ENCODE results near the gene FSTL5. TPM values are rescaled to one million over a fixed set of nuclear protein-coding genes. Genes with fewer than 3 reads are reported as not detected.

FSTL5 gene
- total and polyA plus RNA-seq, 2 of the 8 experiments (the other 6 are each of a cell fraction or from before 2014, with no cell fraction given), result 0.09 to 0.32 TPM

DNA sequence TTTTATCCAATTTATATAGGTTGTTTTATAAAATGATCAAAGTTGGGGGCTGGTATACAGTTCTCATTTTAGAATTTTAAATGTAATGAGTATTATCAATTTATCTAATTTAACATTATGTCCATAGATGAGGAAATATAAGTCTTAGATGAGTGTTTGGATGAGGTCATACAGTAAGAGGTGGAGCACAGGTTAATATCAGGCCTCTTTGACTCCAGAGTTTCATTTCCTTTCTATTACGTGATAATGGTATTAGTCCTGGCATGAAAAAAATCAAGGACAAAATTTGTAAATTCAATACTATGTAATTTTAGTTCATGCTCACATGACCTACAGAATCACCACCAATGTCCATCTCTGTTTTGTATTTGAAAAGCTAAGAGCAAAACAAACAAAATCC is 269.8 kb downstream of the FSTL5 start (continued):
- TF ChIP-seq, protein P1, sequence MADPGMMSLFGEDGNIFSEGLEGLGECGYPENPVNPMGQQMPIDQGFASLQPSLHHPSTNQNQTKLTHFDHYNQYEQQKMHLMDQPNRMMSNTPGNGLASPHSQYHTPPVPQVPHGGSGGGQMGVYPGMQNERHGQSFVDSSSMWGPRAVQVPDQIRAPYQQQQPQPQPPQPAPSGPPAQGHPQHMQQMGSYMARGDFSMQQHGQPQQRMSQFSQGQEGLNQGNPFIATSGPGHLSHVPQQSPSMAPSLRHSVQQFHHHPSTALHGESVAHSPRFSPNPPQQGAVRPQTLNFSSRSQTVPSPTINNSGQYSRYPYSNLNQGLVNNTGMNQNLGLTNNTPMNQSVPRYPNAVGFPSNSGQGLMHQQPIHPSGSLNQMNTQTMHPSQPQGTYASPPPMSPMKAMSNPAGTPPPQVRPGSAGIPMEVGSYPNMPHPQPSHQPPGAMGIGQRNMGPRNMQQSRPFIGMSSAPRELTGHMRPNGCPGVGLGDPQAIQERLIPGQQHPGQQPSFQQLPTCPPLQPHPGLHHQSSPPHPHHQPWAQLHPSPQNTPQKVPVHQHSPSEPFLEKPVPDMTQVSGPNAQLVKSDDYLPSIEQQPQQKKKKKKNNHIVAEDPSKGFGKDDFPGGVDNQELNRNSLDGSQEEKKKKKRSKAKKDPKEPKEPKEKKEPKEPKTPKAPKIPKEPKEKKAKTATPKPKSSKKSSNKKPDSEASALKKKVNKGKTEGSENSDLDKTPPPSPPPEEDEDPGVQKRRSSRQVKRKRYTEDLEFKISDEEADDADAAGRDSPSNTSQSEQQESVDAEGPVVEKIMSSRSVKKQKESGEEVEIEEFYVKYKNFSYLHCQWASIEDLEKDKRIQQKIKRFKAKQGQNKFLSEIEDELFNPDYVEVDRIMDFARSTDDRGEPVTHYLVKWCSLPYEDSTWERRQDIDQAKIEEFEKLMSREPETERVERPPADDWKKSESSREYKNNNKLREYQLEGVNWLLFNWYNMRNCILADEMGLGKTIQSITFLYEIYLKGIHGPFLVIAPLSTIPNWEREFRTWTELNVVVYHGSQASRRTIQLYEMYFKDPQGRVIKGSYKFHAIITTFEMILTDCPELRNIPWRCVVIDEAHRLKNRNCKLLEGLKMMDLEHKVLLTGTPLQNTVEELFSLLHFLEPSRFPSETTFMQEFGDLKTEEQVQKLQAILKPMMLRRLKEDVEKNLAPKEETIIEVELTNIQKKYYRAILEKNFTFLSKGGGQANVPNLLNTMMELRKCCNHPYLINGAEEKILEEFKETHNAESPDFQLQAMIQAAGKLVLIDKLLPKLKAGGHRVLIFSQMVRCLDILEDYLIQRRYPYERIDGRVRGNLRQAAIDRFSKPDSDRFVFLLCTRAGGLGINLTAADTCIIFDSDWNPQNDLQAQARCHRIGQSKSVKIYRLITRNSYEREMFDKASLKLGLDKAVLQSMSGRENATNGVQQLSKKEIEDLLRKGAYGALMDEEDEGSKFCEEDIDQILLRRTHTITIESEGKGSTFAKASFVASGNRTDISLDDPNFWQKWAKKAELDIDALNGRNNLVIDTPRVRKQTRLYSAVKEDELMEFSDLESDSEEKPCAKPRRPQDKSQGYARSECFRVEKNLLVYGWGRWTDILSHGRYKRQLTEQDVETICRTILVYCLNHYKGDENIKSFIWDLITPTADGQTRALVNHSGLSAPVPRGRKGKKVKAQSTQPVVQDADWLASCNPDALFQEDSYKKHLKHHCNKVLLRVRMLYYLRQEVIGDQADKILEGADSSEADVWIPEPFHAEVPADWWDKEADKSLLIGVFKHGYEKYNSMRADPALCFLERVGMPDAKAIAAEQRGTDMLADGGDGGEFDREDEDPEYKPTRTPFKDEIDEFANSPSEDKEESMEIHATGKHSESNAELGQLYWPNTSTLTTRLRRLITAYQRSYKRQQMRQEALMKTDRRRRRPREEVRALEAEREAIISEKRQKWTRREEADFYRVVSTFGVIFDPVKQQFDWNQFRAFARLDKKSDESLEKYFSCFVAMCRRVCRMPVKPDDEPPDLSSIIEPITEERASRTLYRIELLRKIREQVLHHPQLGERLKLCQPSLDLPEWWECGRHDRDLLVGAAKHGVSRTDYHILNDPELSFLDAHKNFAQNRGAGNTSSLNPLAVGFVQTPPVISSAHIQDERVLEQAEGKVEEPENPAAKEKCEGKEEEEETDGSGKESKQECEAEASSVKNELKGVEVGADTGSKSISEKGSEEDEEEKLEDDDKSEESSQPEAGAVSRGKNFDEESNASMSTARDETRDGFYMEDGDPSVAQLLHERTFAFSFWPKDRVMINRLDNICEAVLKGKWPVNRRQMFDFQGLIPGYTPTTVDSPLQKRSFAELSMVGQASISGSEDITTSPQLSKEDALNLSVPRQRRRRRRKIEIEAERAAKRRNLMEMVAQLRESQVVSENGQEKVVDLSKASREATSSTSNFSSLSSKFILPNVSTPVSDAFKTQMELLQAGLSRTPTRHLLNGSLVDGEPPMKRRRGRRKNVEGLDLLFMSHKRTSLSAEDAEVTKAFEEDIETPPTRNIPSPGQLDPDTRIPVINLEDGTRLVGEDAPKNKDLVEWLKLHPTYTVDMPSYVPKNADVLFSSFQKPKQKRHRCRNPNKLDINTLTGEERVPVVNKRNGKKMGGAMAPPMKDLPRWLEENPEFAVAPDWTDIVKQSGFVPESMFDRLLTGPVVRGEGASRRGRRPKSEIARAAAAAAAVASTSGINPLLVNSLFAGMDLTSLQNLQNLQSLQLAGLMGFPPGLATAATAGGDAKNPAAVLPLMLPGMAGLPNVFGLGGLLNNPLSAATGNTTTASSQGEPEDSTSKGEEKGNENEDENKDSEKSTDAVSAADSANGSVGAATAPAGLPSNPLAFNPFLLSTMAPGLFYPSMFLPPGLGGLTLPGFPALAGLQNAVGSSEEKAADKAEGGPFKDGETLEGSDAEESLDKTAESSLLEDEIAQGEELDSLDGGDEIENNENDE (IDR thresholded peaks at IDR 0.05; ENCODE audit: insufficient replicate concordance, low read length), result no peak
- TF ChIP-seq CHD1 (IDR thresholded peaks at IDR 0.05; ENCODE audit: low read depth, low read length), result no peak
- no peak for TF ChIP-seq KDM4A (IDR thresholded peaks at IDR 0.05; ENCODE audit: low read depth, low read length, severe bottlenecking)
- TF ChIP-seq NANOG (IDR thresholded peaks at IDR 0.05; ENCODE audit: insufficient read depth, low read depth, low read length, poor library complexity, severe bottlenecking), result no peak
- TF ChIP-seq GABPA (IDR thresholded peaks at IDR 0.05; ENCODE audit: borderline replicate concordance, insufficient read depth, low read length), result no peak
- TF ChIP-seq, protein P2, sequence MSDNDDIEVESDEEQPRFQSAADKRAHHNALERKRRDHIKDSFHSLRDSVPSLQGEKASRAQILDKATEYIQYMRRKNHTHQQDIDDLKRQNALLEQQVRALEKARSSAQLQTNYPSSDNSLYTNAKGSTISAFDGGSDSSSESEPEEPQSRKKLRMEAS (IDR thresholded peaks at IDR 0.05), result no peak
- no peak for TF ChIP-seq JUN (IDR thresholded peaks at IDR 0.05; ENCODE audit: low read depth, low read length)

Data from H1 (cell line).